Naive thymus-derived CD4-positive, alpha-beta T cell (primary cell): ENCODE results near the gene OSBPL6. TPM values are rescaled to one million over a fixed set of nuclear protein-coding genes. Genes with fewer than 3 reads are reported as not detected.

Experiments used
- ATAC-seq: fragments of 150-1000 bp; cut with Tn5 transposase; 2 replicates; pipeline ENCODE4 v1.10.0; 2021; ENCODE audit warnings: mild to moderate bottlenecking, moderate library complexity
- CTCF ChIA-PET: fragments of 350-600 bp; sonication (Branson Sonifier 250); formaldehyde crosslinking; loops from one replicate; lab custom pipeline; 2021; ENCODE audit warnings: antibody characterized with exemption; lab: Charles Lee
- POLR2A ChIA-PET: fragments of 350-600 bp; sonication (Branson Sonifier 250); formaldehyde crosslinking; loops from one replicate; lab custom pipeline; 2021; ENCODE audit warnings: antibody characterized with exemption, inconsistent platforms; lab: Charles Lee
- DNase-seq, 9 donors: peaks; one replicate each; pipeline versions ENCODE4 v3.0.0 to v3.0.0-alpha.2; 2020 to 2022; ENCODE audit warnings: mixed read lengths in 1 of 9
- H3K27ac ChIP-seq: one replicate; pipeline ENCODE4 v1.7.0; 2013; ENCODE audit warnings: mild to moderate bottlenecking, low read depth, low read length, moderate library complexity
- H3K27me3 ChIP-seq, 2 donors: one replicate each; pipeline ENCODE4 v1.7.0; 2013; ENCODE audit warnings: low read length in 2 of 2, mild to moderate bottlenecking in 2 of 2, moderate library complexity in 2 of 2; ENCODE audit not compliant: control insufficient read depth in 2 of 2, insufficient read depth in 2 of 2
- H3K36me3 ChIP-seq, 3 experiments: 1 replicate in 2 of 3; 2 replicates in 1 of 3; pipeline ENCODE4 v1.7.0; 2013; ENCODE audit warnings: low read length in 3 of 3, mild to moderate bottlenecking in 3 of 3, moderate library complexity in 1 of 3; ENCODE audit not compliant: insufficient read depth in 3 of 3, control insufficient read depth in 2 of 3
- H3K4me1 ChIP-seq, 2 donors: one replicate each; pipeline ENCODE4 v1.7.0; 2013; ENCODE audit warnings: low read length in 2 of 2, mild to moderate bottlenecking in 2 of 2, moderate library complexity in 1 of 2; ENCODE audit not compliant: control insufficient read depth in 2 of 2, insufficient read depth in 2 of 2
- H3K4me3 ChIP-seq: 2 replicates; pipeline ENCODE4 v1.7.0; 2013; ENCODE audit warnings: mild to moderate bottlenecking, low read length
- H3K9me3 ChIP-seq, 3 experiments: 1 replicate in 2 of 3; 2 replicates in 1 of 3; pipeline ENCODE4 v1.7.0; 2013; ENCODE audit warnings: low read length in 3 of 3; ENCODE audit not compliant: control insufficient read depth in 2 of 3
- H3K27ac Mint-ChIP-seq, 9 donors: one replicate each; pipeline ENCODE4 v1.8.0; 2020 to 2022; ENCODE audit warnings: mixed read lengths in 9 of 9, mild to moderate bottlenecking in 8 of 9, moderate library complexity in 5 of 9, inconsistent platforms in 2 of 9
- H3K27me3 Mint-ChIP-seq, 5 donors: one replicate each; pipeline ENCODE4 v1.8.0; 2021 to 2022; ENCODE audit warnings: mixed read lengths in 5 of 5, mild to moderate bottlenecking in 1 of 5
- H3K36me3 Mint-ChIP-seq, 5 donors: one replicate each; pipeline ENCODE4 v1.8.0; 2020 to 2022; ENCODE audit warnings: mixed read lengths in 5 of 5, mild to moderate bottlenecking in 3 of 5, inconsistent platforms in 1 of 5
- H3K4me1 Mint-ChIP-seq, 7 donors: one replicate each; pipeline ENCODE4 v1.8.0; 2020 to 2022; ENCODE audit warnings: mixed read lengths in 7 of 7, mild to moderate bottlenecking in 3 of 7, inconsistent platforms in 1 of 7
- H3K4me3 Mint-ChIP-seq, 10 donors: one replicate each; pipeline ENCODE4 v1.8.0; 2020 to 2022; ENCODE audit warnings: mild to moderate bottlenecking in 10 of 10, mixed read lengths in 10 of 10, moderate library complexity in 6 of 10, inconsistent platforms in 2 of 10
- H3K9me3 Mint-ChIP-seq, 11 donors: one replicate each; pipeline ENCODE4 v1.8.0; 2020 to 2022; ENCODE audit warnings: mixed read lengths in 11 of 11, mild to moderate bottlenecking in 4 of 11, inconsistent platforms in 1 of 11, moderate library complexity in 1 of 11
- intact Hi-C, 2 donors: fragments of 100-400 bp; cut with micrococcal nuclease; formaldehyde crosslinking; loops; one replicate each; pipeline ENCODE4 v1.15.1; 2023
- polyA plus RNA-seq, 2 donors: library from polyadenylated mRNA; unstranded; fragments of 300-500 nt; fragmentation: Illumina TruSeq; gene quantifications; one replicate each; pipeline ENCODE4 v1.2.3, GENCODE V29; 2021
- total RNA-seq, 6 experiments: library from RNA in 5 of 6; stranded (reverse) in 5 of 6; gene quantifications; 1 replicate in 5 of 6; 2 replicates in 1 of 6; pipeline ENCODE4 v1.2.3 and lab custom pipeline; 2021 to 2026

Gene OSBPL6
- total and polyA plus RNA-seq, 7 experiments from 2014 or later: 0.05 to 1.1 (median 0.48) TPM; not detected in 2

DNA sequence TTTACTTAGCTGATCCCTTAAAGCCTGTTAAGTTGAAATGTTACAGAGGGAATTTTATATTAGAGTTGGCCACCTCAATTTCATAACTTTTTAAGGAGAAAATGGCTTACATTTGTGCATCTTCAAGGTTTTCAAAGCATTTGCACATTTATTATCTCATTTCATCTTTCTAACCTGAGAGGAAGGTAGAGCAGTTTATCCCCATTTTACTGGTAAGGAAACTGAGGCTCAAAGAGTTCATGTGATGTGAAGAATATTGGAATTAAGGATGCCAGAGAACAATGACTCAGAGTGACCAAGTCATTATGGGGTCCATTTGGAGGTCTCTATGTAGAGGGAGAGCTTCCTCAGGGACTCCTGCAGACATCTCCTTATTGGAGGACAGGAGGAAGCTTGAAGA lies 221.7 kb downstream of the OSBPL6 start:
- H3K27me3 Mint-ChIP-seq: no peaks in the 10 kb centered on the region
- H3K4me1 Mint-ChIP-seq: peaks cover 5 to 61% (median 23%) of the 10 kb centered on the region in 7 donors
- POLR2A ChIA-PET: interaction anchor here (1.0 kb wide), 1 partner anchor 35 kb away, joined by 3 read pairs; the partner anchor contains the start of genes PJVK and PRKRA
- intact Hi-C loops: loop anchor here in 1 of 2 donors (10.0 kb wide), 1 partner anchor 221 kb away; the partner anchor contains the start of gene OSBPL6
- ATAC-seq (no peak), DNase-seq (no peak)
- no peak overlapping the region for H3K4me3 Mint-ChIP-seq
- no peaks in the 10 kb centered on the region for H3K9me3 Mint-ChIP-seq
- peaks cover 0 to 8% (median 0%) of the 10 kb centered on the region in 5 donors for H3K36me3 Mint-ChIP-seq
- CTCF ChIA-PET: interaction anchor here (5.3 kb wide), 1 partner anchor 20 kb away, joined by 37 read pairs; no protein-coding TSS in a partner anchor
- no peaks in the 10 kb centered on the region for H3K27me3 ChIP-seq
- H3K4me1 ChIP-seq: peaks cover 6 to 7% of the 10 kb centered on the region in 2 donors
- no peaks in the 10 kb centered on the region for H3K9me3 ChIP-seq
- no peaks in the 10 kb centered on the region for H3K36me3 ChIP-seq
- H3K4me3 ChIP-seq: no peak overlapping the region
- no peak overlapping the region for H3K27ac Mint-ChIP-seq
- no peak overlapping the region for H3K27ac ChIP-seq

- Mint-ChIP-seq H3K27me3 (no peaks in the 10 kb centered on the region), H3K36me3 (peaks cover 0 to 17% (median 6%) of the 10 kb centered on the region in 5 donors), H3K9me3 (peaks cover 0 to 4% (median 0%) of the 10 kb centered on the region in 11 donors), H3K4me1 (peaks cover 5 to 53% (median 21%) of the 10 kb centered on the region in 7 donors), H3K4me3 (no peak overlapping the region), H3K27ac (no peak overlapping the region)
- H3K4me1 ChIP-seq: peaks cover 6 to 7% of the 10 kb centered on the region in 2 donors
- intact Hi-C loops: loop anchor here in 1 of 2 donors (10.0 kb wide), 1 partner anchor 223 kb away; the partner anchor contains the start of gene OSBPL6
- H3K9me3 ChIP-seq: no peaks in the 10 kb centered on the region
- POLR2A ChIA-PET: no interaction called here
- no peaks in the 10 kb centered on the region for H3K27me3 ChIP-seq
- DNase-seq: no peak
- no peaks in the 10 kb centered on the region for H3K36me3 ChIP-seq
- CTCF ChIA-PET: interaction anchor here (1.0 kb wide), 1 partner anchor 23 kb away, joined by 3 read pairs; no protein-coding TSS in a partner anchor
- no peak for ATAC-seq
- no peak overlapping the region for H3K27ac ChIP-seq
- H3K4me3 ChIP-seq: no peak overlapping the region
Measured at GRCh38 chr2:178417916-178418315, 223.6 kb downstream of the OSBPL6 start.

GRCh38 chr2:178418426-178418825 lies 224.1 kb downstream of the OSBPL6 start:
- Mint-ChIP-seq H3K9me3 (peaks cover 0 to 4% (median 0%) of the 10 kb centered on the region in 11 donors), H3K36me3 (peaks cover 0 to 18% (median 9%) of the 10 kb centered on the region in 5 donors), H3K27me3 (no peaks in the 10 kb centered on the region), H3K27ac (no peak overlapping the region), H3K4me3 (no peak overlapping the region), H3K4me1 (peaks cover 5 to 48% (median 16%) of the 10 kb centered on the region in 7 donors)
- CTCF ChIA-PET: interaction anchor here (1.0 kb wide), 1 partner anchor 23 kb away, joined by 3 read pairs; no protein-coding TSS in a partner anchor
- DNase-seq (no peak), ATAC-seq (no peak)
- POLR2A ChIA-PET: interaction anchor here (1.8 kb wide), 1 partner anchor 32 kb away, joined by 4 read pairs; the partner anchor contains the start of gene PRKRA
- intact Hi-C loops: loop anchor here in 1 of 2 donors (10.0 kb wide), 1 partner anchor 224 kb away; the partner anchor contains the start of gene OSBPL6
- H3K4me1 ChIP-seq: peaks cover 6 to 7% of the 10 kb centered on the region in 2 donors
- no peaks in the 10 kb centered on the region for H3K9me3 ChIP-seq
- no peak overlapping the region for H3K27ac ChIP-seq
- no peaks in the 10 kb centered on the region for H3K27me3 ChIP-seq
- no peak overlapping the region for H3K4me3 ChIP-seq
- no peaks in the 10 kb centered on the region for H3K36me3 ChIP-seq

- H3K27ac Mint-ChIP-seq: no peak overlapping the region
- H3K4me3 Mint-ChIP-seq: no peak overlapping the region
- Histone ChIP-seq H3K4me3 (no peak overlapping the region), H3K27me3 (no peaks in the 10 kb centered on the region), H3K27ac (no peak overlapping the region), H3K9me3 (no peaks in the 10 kb centered on the region), H3K4me1 (peaks cover 6 to 7% of the 10 kb centered on the region in 2 donors), H3K36me3 (no peaks in the 10 kb centered on the region)
- CTCF ChIA-PET: interaction anchor here (0.8 to 1.5 kb wide), 3 partner anchors 12 to 32 kb away, joined by 3 to 5 read pairs (median 3); partner anchors contain the start of genes PJVK and PRKRA
- intact Hi-C loops: loop anchor here in 1 of 2 donors (10.0 kb wide), 1 partner anchor 224 kb away; the partner anchor contains the start of gene OSBPL6
- DNase-seq (no peak), ATAC-seq (no peak)
- H3K27me3 Mint-ChIP-seq: no peaks in the 10 kb centered on the region
- H3K36me3 Mint-ChIP-seq: peaks cover 0 to 23% (median 13%) of the 10 kb centered on the region in 5 donors
- H3K9me3 Mint-ChIP-seq: peaks cover 0 to 7% (median under 1%) of the 10 kb centered on the region in 11 donors
- POLR2A ChIA-PET: interaction anchor here (1.8 kb wide), 1 partner anchor 31 kb away, joined by 4 read pairs; the partner anchor contains the start of gene PRKRA
- H3K4me1 Mint-ChIP-seq: peaks cover 4 to 45% (median 12%) of the 10 kb centered on the region in 7 donors
Measured at GRCh38 chr2:178419123-178419522, 224.8 kb downstream of the OSBPL6 start.

GRCh38 chr2:178420463-178420999 lies 226.2 kb downstream of the OSBPL6 start:
- Mint-ChIP-seq H3K36me3 (peaks cover 7 to 37% (median 26%) of the 10 kb centered on the region in 5 donors), H3K9me3 (peaks cover 0 to 21% (median 13%) of the 10 kb centered on the region in 11 donors), H3K27ac (no peak overlapping the region), H3K4me3 (no peak overlapping the region), H3K27me3 (no peaks in the 10 kb centered on the region), H3K4me1 (peaks cover 0 to 36% (median 1%) of the 10 kb centered on the region in 7 donors)
- Histone ChIP-seq H3K4me1 (no peaks in the 10 kb centered on the region), H3K36me3 (no peaks in the 10 kb centered on the region), H3K4me3 (no peak overlapping the region), H3K27me3 (no peaks in the 10 kb centered on the region), H3K9me3 (no peaks in the 10 kb centered on the region), H3K27ac (no peak overlapping the region)
- DNase-seq (no peak), ATAC-seq (no peak)
- ChIA-PET CTCF (interaction anchor here (1.5 kb wide), 1 partner anchor 30 kb away, joined by 5 read pairs; the partner anchor contains the start of genes PJVK and PRKRA), POLR2A (no interaction called here)
- intact Hi-C loops: no loop called here

- CTCF ChIA-PET: no interaction called here
- H3K9me3 ChIP-seq: no peaks in the 10 kb centered on the region
- intact Hi-C loops: no loop called here
- ATAC-seq (no peak), DNase-seq (no peak)
- no peak overlapping the region for H3K4me3 ChIP-seq
- H3K36me3 Mint-ChIP-seq: peaks cover 7 to 50% (median 41%) of the 10 kb centered on the region in 5 donors
- peaks cover 3 to 35% (median 19%) of the 10 kb centered on the region in 11 donors for H3K9me3 Mint-ChIP-seq
- H3K27ac Mint-ChIP-seq: no peak overlapping the region
- peaks cover 0 to 8% (median 0%) of the 10 kb centered on the region in 3 experiments for H3K36me3 ChIP-seq
- POLR2A ChIA-PET: no interaction called here
- no peak overlapping the region for H3K27ac ChIP-seq
- no peaks in the 10 kb centered on the region for H3K27me3 ChIP-seq
- peaks cover 0 to 22% (median 0%) of the 10 kb centered on the region in 7 donors for H3K4me1 Mint-ChIP-seq
- H3K4me1 ChIP-seq: no peaks in the 10 kb centered on the region
- no peaks in the 10 kb centered on the region for H3K27me3 Mint-ChIP-seq
- no peak overlapping the region for H3K4me3 Mint-ChIP-seq
Measured at GRCh38 chr2:178422097-178422496, 227.8 kb downstream of the OSBPL6 start.
